Measurements from ENCODE around the gene GLOD5. TPM values are rescaled to one million over a fixed set of nuclear protein-coding genes. Genes with fewer than 3 reads are reported as not detected.

Gene GLOD5
- total and polyA plus RNA-seq, 9 of the 15 experiments (the other 6 are each of a cell fraction or from before 2014, with no cell fraction given), result 0.27 to 4.4 (median 2.2) TPM

- no TSS peak for BruUV-seq (replicated peaks)
- intact Hi-C loops (cut with micrococcal nuclease) (no loop called here), in situ Hi-C loops (cut with MboI) (no loop called here)
- FAIRE-seq (no peak), DNase-seq (ENCODE audit: extremely low read depth in 1 of 4, low spot score in 3 of 4) (no peak), ATAC-seq (no peak)
- ChIA-PET POLR2A (interaction anchor here (0.6 to 0.7 kb wide), 2 partner anchors 26 to 220 kb away, joined by 3 to 4 read pairs; no protein-coding TSS in a partner anchor), CTCF (ENCODE audit: low intra/inter-chr PET ratio) (no interaction called here)
- Histone ChIP-seq H3K79me2 (ENCODE audit: control insufficient read depth, insufficient read depth, low read length) (peaks cover 7% of the 10 kb centered on the region; the same call in 2 of the 3 replicates), H3K36me3 (ENCODE audit: control insufficient read depth, insufficient read depth, low read length) (no peaks in the 10 kb centered on the region), H3K9me1 (ENCODE audit: control insufficient read depth, insufficient read depth, low read length) (no peaks in the 10 kb centered on the region), H3K4me1 (replicated peaks in 1 of 2; ENCODE audit: control insufficient read depth in 2 of 2, insufficient read depth in 2 of 2, low read length in 2 of 2) (no peaks in the 10 kb centered on the region; a peak in 2 of 5 replicates), H3K4me3 (no peak overlapping the region), H3K9ac (ENCODE audit: insufficient read depth in 1 of 2, low read depth in 2 of 2, low read length in 2 of 2) (no peak overlapping the region), H2AFZ (ENCODE audit: low read depth, low read length) (no peak overlapping the region), H3K9me3 (replicated peaks; ENCODE audit: control insufficient read depth, insufficient read depth, low read depth, low read length) (no peaks in the 10 kb centered on the region), H4K20me1 (replicated peaks; ENCODE audit: control insufficient read depth, insufficient read depth, low read length) (no peaks in the 10 kb centered on the region), H3K27me3 (ENCODE audit: control insufficient read depth in 2 of 2, insufficient read depth in 2 of 2, low read length in 2 of 2) (no peaks in the 10 kb centered on the region), H3K4me2 (ENCODE audit: insufficient read depth, low read length) (no peak overlapping the region), H3K27ac (ENCODE audit: extremely low read depth, low read depth, low read length) (no peak overlapping the region)
- TF ChIP-seq ZFP1 (CRISPR knock-in tag; IDR thresholded peaks at IDR 0.05), result no peak
- TF ChIP-seq ZNF3 (CRISPR knock-in tag; IDR thresholded peaks at IDR 0.05), result no peak
- no peak for TF ChIP-seq ZFP30 (CRISPR knock-in tag; IDR thresholded peaks at IDR 0.05; ENCODE audit: borderline replicate concordance)
- TF ChIP-seq ZNF134 (CRISPR knock-in tag; conservative IDR thresholded peaks at IDR 0.05), result no peak
- TF ChIP-seq TEAD2 (tag; IDR thresholded peaks at IDR 0.05), result no peak
- no peak for TF ChIP-seq ZBED1 (IDR thresholded peaks at IDR 0.05)
- no peak for TF ChIP-seq NKRF (IDR thresholded peaks at IDR 0.05; ENCODE audit: borderline replicate concordance)
- no peak for TF ChIP-seq RREB1 (CRISPR knock-in tag; IDR thresholded peaks at IDR 0.05)
- no peak for TF ChIP-seq RBM22 (IDR thresholded peaks at IDR 0.05; ENCODE audit: low read depth, low read length, poor library complexity, severe bottlenecking)
- no peak for TF ChIP-seq CBX3 (IDR thresholded peaks at IDR 0.05; ENCODE audit: borderline replicate concordance in 1 of 2, low read length in 2 of 2)
- TF ChIP-seq PCBP1 (IDR thresholded peaks at IDR 0.05; ENCODE audit: low read depth, low read length, poor library complexity, severe bottlenecking), result no peak
- no peak for TF ChIP-seq HNRNPL (IDR thresholded peaks at IDR 0.05; ENCODE audit: low read depth, low read length)
- TF ChIP-seq FOS (IDR thresholded peaks at IDR 0.05; ENCODE audit: extremely low read depth, insufficient read length), result no peak
- no peak for TF ChIP-seq ZBTB1 (CRISPR knock-in tag; IDR thresholded peaks at IDR 0.05; ENCODE audit: borderline replicate concordance, low read depth)
- TF ChIP-seq ZNF23 (CRISPR knock-in tag; IDR thresholded peaks at IDR 0.05), result no peak
- no peak for TF ChIP-seq SRSF1 (IDR thresholded peaks at IDR 0.05; ENCODE audit: low read depth, low read length)
- TF ChIP-seq RFX1 (IDR thresholded peaks at IDR 0.05), result no peak
- TF ChIP-seq HDGF (IDR thresholded peaks at IDR 0.05), result no peak
These were observed 32.9 kb upstream of the GLOD5 start for GRCh38 chrX:48728653-48729052.
